Hematopoietic multipotent progenitor cell treated with erythropoietin and hydrocortisone succinate and interleukin-3 and kit ligand, for 4 days (in vitro differentiated cells): Measurements from ENCODE around the gene EFNA4.
A peak's percentile ranks its signal among the peaks of the same experiment; 100 is the strongest.

Experiments
- DNase-seq: peaks from one replicate; pipeline ENCODE4 v3.0.0-alpha.2; 2015

Gene EFNA4

DNA sequence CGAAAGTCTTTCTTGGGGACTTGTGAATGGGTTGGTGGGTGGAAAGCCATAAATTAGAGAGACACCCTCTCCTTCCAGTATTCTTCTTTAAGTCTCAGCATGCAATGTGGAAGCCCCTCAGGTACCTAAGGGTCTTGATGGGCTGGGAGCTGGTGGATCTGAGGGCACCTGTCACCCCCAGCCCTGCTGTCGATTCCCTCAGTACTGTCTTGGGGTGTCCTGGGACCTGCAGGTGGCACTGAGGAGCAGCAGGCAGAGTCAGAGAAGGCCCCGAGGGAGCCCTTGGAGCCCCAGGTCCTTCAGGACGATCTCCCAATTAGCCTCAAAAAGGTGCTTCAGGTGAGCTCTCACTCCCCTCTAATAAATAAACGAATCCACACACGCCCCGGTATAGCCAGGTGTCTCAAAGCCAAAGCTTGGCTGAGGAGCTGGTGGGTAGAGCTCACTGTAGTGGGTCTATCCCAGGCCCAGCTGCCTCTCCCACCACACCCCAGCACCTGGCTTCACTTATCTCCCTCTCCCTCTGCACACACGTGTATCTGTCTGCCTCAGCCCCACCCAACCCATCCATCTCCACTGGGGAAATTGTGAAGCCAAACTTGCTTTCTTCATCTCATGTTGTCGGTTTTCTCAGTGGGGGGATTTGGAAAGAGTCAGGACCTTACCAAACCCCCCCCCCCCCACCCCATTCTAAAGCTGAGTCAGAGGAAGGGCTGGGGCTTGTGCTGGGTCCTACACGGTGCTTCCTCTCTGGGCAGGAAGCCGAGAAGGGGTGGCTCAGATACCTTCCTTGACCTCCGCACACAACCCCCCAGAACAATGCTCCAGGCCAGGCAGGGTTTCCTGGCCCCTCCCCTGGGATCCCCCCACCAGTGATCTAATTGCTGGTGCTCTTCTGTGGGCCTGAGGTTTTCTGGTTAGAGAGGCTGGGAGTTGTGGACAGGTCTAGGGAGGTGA, 10.8 kb upstream of the EFNA4 start:
- DNase-seq, result peak; percentile 67

DNA sequence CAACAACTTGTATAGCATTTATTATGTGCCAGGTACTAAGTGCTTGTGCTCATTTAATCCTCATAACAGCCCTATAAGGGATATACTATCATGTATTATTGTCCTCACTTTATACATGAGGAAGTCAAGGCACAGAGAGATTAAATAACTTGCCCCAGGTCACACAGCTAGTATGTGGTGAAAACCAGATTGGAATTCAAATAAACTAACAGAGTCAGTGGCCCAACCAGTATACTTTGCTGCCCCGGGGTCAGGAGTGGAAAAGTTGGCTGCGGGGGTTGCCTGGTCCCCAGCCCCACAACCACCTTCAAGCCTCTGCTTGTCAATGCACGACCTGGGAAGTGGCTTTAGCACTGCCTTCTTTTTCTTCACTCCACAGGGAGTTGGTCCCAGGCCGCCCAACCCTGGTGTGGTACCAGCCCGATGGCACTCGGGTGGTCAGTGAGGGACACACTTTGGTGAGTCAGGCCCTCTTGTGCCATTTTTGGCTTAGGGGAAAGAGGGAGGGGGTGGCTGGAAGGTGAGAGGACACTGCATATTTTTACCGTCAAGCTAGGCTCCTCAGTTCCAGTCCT, 9.9 kb upstream of the EFNA4 start:
- no peak for DNase-seq

DNA sequence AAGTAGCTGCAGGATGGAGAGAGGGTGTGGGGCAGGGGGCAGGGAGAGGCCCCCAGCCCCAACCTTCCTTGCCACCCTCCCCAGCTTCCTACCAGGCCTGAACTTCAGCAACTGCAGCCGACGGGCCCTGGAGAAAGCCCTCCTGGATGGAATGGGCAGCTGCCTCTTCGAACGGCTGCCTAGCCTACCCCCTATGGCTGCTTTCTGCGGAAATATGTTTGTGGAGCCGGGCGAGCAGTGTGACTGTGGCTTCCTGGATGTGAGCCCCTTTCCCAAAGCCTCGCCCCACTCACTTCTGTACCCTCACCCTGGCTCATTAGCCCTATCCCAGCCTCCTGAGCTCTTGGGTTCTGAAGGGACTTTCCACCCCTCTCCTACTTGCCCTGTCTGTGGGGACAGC, 6.4 kb upstream of the EFNA4 start:
- DNase-seq, result no peak

DNA sequence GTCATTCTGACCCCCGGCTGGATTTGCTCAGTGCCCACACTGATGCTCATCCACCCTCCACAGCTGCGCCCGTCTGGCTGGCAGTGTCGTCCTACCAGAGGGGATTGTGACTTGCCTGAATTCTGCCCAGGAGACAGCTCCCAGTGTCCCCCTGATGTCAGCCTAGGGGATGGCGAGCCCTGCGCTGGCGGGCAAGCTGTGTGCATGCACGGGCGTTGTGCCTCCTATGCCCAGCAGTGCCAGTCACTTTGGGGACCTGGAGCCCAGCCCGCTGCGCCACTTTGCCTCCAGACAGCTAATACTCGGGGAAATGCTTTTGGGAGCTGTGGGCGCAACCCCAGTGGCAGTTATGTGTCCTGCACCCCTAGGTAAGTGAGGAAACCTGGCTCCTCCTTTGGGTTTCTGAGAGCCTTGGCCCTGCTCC, 5.7 kb upstream of the EFNA4 start:
- no peak for DNase-seq

DNA sequence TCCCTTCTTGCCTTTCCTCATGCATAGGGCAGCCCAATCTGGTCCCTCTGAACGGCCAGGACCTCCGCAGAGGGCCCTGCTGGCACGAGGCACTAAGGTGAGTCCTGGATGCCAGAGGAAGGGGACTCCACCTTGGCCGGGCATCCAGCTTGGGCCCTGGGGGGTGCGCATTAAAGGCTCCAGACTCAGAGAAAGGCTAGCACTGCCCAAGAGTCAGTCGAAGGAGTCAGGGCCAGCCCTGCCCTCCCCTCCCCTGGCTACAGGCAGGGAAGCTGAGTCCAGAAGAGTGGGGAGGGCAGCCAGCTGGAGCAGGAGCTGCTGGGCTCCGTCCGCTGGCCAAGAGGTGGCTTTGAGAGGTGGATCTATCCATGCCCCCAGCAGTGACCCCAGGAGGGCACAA, 2.8 kb upstream of the EFNA4 start:
- no peak for DNase-seq

DNA sequence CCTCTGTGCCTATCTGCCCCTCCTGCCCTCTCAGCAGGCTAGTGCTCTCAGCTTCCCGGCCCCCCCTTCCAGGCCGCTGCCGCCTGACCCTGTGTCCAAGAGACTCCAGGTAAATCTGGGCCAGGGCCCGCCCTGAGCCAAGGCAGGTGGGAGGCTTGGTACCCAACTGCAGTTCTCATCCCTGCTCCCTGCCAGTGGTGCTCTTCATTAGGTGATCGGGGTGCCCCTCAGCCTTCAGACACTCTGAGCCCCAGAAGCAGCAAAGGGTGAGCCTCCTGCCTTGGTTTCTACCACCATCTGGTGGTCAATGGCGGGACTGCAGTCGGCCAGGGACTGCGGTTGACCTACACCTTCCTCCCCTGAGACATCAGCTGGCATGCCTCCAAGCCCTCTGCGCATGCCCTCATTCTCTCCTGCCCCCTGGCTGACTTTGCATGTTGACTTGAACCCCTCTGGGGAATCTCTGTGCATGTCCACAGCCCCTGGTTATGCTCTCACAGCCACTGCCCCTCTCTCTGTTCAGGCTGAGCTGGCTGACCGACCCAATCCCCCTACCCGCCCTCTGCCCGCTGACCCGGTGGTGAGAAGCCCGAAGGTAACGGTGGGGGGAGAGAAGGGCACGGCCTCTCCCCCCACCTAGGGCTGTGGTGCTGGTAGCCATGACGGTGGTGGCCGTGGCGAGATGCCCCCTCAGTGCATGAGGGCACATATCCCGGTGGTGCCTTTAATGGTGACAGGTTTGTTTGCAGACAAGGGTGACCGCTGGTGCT, 2.0 kb upstream of the EFNA4 start:
- peak; percentile 94 for DNase-seq

DNA sequence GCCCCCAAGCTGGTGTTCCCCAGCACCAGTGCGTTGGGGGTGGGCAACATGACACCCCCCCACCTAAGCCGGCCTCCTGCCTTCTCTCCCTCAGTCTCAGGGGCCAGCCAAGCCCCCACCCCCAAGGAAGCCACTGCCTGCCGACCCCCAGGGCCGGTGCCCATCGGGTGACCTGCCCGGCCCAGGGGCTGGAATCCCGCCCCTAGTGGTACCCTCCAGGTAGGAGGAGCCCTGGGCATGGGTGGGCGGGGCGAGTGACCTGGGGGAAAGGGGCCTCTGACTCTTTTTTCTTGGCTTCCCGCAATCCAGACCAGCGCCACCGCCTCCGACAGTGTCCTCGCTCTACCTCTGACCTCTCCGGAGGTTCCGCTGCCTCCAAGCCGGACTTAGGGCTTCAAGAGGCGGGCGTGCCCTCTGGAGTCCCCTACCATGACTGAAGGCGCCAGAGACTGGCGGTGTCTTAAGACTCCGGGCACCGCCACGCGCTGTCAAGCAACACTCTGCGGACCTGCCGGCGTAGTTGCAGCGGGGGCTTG, 1.3 kb upstream of the EFNA4 start:
- no peak for DNase-seq

DNA sequence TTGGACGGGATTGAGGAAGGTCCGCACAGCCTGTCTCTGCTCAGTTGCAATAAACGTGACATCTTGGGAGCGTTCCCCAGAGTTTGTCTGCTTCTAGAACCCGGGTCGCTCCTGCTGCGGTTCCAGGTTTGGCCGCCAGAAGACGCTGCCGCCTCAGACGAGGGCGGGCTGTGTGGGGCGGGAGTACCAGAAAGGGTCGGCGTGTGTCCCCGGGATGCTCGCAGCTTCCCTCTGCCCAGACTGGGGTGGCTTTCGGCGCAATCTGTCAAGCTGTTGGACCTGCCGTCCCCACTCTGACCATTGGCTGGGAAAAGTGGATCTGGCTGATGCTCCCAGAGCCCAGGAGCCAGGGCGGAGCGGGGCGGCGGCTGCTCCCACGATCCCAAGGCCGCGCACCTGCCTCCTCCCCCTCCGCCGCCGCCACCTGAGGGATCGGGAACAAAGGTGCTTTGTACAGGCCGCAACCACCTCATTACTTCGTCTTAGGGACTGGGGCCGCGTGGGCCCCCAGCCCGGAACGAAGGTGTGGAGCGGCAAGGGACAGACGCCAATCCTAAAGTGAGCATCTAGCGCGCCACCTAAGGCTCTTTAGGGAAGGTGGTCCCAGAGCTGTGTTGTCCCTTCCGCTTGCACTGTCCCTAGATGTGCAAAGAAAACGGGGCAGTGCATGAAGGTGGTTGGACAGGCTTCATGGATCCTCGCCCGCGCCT, 683 bp upstream of the EFNA4 start:
- DNase-seq, result peak; percentile 88

DNA sequence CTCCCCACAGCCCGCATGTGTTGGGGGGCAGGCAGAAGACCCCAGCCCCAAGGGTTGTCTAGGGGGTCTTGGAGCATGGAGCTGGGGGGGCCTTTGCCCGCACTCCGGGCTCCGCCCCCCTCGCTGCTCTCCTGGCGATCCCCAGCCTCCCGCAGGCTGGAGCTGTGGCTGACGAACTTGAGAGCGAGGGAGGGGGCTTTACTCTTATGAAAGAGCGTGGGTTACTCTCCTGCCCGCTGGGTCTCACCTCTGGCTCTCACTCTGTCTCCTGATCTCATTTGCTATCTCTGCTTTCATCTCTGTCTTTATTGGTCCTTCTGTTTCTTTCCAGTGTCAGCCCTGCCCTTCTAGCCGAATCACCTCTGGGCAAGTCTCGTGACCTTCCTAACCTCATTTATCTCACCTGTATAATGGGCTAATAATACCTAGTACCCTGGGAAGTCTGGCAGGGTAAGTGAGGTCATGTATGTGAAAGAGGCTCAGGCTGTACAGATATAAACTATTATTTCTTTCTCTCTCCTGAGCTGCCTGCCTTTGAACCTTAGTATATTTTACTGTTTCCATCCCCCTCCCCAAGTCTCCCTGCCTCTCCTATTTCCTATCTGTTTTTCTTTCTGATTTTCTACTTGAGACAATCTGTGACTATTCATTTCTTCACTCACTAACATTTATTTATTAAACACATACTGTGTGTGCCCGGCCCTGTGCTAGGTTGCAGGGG, 731 bp downstream of the EFNA4 start:
- peak; percentile 46 for DNase-seq

DNA sequence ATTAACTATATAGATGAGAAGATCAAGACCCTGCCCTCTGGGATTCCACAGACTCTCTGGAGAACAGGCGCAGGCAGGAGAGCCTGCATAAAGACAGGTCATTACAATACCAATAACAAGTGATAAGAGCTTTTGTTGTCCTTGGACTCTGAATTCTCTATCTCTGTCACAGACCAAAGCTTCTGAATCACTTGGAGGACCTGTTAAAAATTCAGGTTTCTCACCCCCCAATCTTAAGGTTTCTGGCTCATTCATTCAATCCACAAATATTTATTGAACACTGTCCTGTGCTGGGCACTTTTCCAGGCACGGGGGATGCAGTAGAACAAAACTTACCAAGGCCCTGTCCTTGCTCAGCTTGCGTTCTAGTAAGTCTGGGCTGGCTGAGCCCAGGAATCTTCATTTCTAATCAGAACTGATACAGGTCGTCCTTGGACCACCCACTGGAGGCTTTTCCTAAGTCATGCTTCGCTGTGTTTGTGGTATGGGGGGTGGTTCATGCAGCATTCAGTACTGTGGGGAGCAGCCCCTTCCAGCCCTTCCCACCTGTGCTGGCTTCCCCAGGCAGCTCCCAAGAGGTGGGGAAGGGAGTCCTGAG, 1.4 kb downstream of the EFNA4 start:
- no peak for DNase-seq

DNA sequence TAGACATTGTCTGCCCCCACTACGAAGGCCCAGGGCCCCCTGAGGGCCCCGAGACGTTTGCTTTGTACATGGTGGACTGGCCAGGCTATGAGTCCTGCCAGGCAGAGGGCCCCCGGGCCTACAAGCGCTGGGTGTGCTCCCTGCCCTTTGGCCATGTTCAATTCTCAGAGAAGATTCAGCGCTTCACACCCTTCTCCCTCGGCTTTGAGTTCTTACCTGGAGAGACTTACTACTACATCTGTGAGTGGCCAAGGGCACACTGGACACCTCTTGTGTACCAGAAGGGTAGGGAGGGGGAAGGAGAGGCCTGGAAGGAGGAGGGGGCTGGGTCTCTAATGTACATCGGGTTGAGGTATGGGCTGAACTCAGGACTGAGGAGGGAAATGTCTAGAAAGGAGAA, 3.2 kb downstream of the EFNA4 start:
- no peak for DNase-seq

DNA sequence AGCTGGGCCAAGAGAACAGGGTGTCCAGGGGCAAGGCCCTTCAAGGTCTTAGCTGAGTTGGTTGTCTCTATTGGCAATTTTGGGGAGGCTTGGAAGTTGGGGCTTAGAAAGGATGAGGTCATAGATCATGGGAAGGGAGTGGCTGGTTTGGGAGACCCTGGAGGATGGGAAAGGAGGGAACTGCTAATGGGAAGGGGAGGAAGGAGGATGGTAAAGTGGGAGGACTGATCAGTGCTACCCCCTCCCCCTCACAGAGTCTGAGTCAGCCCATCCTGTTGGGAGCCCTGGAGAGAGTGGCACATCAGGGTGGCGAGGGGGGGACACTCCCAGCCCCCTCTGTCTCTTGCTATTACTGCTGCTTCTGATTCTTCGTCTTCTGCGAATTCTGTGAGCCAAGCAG, 5.1 kb downstream of the EFNA4 start:
- DNase-seq, result no peak

DNA sequence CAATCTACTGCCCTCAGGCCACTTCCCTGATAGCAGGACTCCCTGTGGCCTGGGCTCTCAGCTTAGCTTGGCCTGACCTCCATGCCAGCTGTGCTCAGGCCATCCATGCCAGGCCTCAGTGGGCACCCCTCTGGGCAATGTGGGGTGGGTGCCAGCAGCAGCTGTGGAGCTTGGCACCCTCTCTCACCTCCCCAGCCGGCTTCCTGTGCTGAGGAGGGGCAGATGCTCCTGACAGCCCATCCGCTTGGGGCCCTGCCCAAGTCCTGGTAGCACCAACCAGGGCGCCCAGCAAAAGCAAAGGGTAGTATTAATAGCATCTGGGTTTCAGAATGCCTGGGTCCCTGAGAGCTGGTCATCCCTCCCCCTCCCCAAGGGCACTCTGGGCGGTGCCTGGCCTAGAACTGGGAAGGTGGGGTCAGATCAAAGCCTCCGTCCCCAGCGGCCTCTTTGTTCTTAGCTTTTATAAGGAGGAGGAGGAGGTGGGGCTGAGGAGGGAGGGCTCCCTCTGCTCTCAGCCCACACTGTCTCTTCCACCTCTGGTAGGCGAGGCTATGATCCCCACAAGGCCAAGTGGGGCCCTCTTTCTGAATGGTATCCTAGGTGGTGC, 6.1 kb downstream of the EFNA4 start:
- no peak for DNase-seq

DNA sequence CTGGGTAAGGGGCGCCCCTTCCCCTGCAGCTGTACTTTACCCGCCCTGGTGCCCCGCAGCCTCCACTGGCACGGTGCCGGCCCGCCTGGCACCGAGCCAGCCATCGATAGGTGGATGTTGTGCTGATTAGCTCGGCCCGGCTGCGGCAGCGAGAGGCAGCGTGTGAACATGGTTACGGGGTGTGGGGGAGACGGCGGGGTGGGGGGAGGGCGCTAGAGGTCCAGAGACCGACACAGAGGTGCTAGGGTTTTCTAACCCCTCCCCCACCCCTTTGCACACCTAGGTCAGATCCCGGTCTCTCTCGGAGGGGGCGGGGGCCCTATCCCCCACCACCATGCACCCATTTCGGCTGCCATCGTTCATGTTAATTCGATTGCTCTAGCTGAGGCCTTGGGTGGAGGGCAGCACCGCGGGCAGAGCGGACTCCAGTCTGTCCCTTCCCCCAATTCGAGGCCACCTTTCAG, 6.7 kb downstream of the EFNA4 start:
- DNase-seq, result no peak

DNA sequence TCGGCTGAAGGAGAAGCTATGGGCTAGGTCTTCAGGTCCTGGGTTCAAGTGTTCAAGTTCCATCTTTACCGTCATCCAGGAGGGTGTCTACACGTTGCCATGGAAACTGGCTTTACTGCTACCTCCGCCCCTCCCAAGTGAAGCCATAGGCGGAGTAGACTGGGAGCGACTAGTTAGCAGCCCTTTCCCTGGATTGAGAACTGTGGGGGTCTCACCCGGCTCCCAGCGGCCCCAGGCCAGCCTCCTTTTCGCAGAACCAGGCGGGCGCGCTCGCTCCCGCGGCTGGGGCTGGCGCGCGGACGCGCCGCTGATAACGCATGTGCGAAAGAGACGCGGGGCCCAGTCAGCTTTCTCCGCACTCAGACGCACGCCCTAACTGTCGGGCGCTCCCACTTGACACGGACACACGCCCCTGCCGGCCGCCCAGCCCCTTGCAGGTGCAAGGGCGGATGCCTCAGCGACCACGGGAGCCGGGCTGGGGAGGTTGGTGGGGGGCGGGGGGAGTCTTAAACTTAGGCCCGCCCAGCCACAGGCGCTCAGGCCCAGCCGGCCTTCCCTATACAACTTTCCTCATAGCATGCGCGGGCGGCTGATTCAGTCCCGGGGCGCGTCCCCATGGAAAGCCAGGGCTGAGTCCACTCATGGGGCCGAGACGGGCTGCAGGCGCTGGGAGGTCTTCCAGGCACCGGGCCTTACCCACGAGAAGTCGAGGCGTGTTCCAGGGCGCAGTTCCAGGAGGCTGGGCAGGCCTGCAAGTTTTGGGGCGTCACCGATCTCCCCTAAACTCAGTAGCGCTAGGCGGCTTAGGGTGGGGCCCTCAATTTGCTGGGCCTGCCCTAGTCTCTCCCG, 7.4 kb downstream of the EFNA4 start:
- peak; percentile 95 for DNase-seq

DNA sequence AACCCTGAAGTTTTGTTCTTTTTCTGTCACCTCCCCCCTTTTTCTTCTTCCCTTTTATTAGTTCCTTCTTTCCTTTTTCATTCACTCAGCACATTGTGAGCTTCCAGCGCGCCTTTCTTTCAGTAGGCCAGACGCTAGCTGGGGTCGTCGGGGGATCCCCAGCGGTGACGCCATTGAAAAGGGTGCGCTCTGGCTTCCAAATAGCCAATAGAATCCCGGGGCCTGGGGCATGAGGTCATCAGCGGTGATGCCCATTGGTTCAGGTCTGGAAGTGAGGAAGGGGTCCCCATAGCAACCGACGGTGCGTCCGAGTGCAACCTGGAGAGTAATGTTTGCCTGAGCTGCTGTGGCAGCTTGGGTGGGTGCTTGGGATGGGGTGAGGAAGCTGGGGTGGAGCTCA, 8.2 kb downstream of the EFNA4 start:
- DNase-seq, result no peak

DNA sequence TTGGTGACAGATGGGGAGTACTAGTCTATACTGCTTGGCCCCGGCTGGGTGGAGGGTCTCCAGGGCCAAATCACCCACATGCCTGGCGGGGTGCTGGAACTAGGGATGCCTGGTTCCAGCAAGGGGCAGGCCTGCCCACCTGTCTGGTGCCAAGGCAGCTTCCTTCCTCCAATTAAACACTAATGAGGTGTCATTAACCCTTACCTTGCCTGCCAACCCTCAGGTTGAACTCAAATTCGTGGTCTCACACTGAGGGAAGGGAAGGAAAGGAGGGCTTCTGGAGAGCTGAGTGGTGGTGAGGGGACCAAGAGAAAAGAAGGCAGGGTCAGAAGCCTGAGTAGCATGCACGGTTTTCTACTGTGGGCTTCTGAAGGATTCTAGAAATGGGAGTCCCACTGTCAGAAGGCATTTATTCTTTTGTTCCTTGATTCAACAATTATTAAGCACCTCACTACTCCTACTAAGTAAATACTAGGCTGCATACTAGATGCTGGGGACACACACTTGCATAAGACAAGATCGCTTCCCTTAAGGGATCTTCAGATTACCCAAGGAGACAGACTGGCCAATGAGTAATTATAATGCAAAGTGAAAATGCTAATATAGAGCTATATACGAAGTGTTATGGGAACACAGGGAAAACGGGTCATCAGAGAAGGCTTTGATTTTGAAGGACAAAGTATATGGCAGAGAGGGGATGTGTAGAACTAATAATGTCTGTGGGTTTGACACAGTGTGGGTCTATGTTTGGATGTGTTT, 9.2 kb downstream of the EFNA4 start:
- no peak for DNase-seq

DNA sequence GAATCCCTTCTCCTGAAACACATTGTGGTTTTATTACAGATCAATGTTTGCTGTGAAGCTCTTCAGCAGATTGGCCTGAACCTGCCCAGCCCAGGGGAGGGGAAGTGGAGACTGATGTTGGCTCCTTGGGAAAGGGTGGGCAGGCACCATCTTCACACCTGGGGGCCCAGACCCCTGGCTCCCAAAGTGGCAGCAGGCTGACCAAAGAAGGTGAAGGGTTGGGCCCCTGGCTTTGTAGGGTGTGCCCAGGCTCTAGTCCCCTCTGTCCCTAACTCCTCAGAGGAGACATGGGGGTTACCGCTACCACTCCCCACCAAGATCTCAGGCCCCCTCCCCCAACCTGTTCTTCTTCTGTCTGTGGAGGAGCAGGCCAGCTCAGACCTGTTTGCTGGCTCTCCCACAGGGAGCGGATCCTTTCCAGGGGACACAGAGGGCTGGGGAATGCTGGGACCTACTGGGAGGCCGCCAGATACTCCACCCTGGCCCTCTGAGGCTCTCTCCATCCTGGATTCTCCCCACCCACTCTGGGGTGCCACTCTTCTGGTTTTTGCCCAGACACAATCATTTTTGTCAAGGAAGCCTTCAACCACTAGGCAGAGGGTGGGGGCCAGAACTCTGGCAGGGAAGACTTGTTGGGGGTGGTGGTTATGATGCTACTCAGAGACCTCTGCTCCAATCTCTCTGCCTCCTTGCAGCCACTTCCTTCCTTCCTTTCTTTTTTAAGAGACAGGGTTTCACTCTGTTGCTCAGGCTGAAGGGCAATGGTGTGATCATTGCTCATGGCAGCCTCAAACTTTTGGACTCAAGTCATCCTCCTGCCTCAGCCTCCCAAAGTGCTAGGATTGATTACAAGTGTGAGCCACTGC, 10.1 kb downstream of the EFNA4 start:
- peak; percentile 68 for DNase-seq
